NB4 (cell line): Measurements from ENCODE around the gene AQP3.

ENCODE experiments used
- MAX ChIP-seq: IDR thresholded peaks from 2 replicates; pipeline ENCODE4 v1.6.1; 2011; ENCODE audit warnings: low read depth, low read length
- MYC ChIP-seq: IDR thresholded peaks from 2 replicates; pipeline ENCODE4 v1.6.1; 2011; ENCODE audit warnings: low read depth, low read length
- POLR2A ChIP-seq: IDR thresholded peaks from 2 replicates; pipeline ENCODE4 v1.6.1; 2011; ENCODE audit warnings: mild to moderate bottlenecking; ENCODE audit not compliant: insufficient read length; ENCODE audit errors: extremely low read depth
- TF ChIP-seq, protein P1 (sequence below): IDR thresholded peaks from one replicate; pipeline ENCODE4 v1.5.1; 2012; ENCODE audit warnings: low read depth, low read length

DNA sequence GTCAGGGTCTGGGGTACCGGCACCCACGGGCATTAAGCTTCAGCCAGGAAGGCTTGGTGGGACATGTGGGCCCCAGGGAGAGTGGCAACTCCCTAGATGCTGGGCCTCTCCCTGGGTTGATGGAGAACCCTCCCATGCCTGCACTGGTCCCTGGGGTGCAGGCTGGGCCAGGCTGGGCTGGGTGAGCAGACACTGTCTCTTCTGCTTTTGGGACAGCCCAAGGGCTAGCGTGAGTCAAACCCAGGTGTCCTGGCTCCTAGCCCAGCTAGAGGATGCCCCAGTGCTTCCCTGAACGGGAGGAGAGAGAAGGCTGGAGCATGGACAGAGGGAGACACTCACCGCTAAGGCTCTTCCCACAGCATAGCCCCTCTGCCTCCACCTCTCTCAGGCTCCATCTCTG, 39.3 kb downstream of the AQP3 start:
- TF ChIP-seq POLR2A (no peak), MAX (no peak), MYC (no peak)
- TF ChIP-seq, protein P1, sequence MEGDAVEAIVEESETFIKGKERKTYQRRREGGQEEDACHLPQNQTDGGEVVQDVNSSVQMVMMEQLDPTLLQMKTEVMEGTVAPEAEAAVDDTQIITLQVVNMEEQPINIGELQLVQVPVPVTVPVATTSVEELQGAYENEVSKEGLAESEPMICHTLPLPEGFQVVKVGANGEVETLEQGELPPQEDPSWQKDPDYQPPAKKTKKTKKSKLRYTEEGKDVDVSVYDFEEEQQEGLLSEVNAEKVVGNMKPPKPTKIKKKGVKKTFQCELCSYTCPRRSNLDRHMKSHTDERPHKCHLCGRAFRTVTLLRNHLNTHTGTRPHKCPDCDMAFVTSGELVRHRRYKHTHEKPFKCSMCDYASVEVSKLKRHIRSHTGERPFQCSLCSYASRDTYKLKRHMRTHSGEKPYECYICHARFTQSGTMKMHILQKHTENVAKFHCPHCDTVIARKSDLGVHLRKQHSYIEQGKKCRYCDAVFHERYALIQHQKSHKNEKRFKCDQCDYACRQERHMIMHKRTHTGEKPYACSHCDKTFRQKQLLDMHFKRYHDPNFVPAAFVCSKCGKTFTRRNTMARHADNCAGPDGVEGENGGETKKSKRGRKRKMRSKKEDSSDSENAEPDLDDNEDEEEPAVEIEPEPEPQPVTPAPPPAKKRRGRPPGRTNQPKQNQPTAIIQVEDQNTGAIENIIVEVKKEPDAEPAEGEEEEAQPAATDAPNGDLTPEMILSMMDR = no peak
